Adrenal gland (tissue), 5 donors: ENCODE measurements around the gene PDLIM5.

Experiments used
- CTCF ChIP-seq, 6 experiments: fragments of 450-650 bp in 4 of 6; fragments of 200-600 bp in 2 of 6; sonication (generic) in 1 of 6; IDR thresholded peaks; 1 replicate in 5 of 6; 2 replicates in 1 of 6; pipeline versions ENCODE4 v1.5.1 to v1.8.0; 2016 to 2021; ENCODE audit warnings: antibody characterized with exemption in 6 of 6, mild to moderate bottlenecking in 2 of 6, moderate library complexity in 1 of 6
- POLR2A ChIP-seq, 2 donors: fragments of 450-650 bp; IDR thresholded peaks; one replicate each; pipeline ENCODE4 v1.6.1; 2017; ENCODE audit warnings: antibody characterized with exemption in 2 of 2, mild to moderate bottlenecking in 2 of 2, moderate library complexity in 1 of 2
- donor health status: DM: no; HTN: no; CAD: no.

- TF ChIP-seq CTCF (IDR thresholded peaks at IDR 0.05) (no peak), POLR2A (IDR thresholded peaks at IDR 0.05) (no peak)
These were observed 116.1 kb downstream of the PDLIM5 start for GRCh38 chr4:94567811-94568210.
